Astrocyte (in vitro differentiated cells and primary cell): Measurements from ENCODE around the gene CDC37. TPM values are rescaled to one million over a fixed set of nuclear protein-coding genes. Genes with fewer than 3 reads are reported as not detected.

Experiments used
- DNase-seq: peaks from one replicate; pipeline ENCODE4 v3.0.0-alpha.2; 2010; ENCODE audit warnings: low read depth
- FAIRE-seq: peaks from 2 replicates; lab custom pipeline; 2011; peaks lifted over from hg19 to GRCh38; lab: Jason Lieb, UNC
- H2AFZ ChIP-seq: 2 replicates; pipeline ENCODE4 v1.6.0; 2012; ENCODE audit warnings: low read depth, low read length, inconsistent platforms
- H3K27ac ChIP-seq: 2 replicates; pipeline ENCODE4 v1.5.1; 2011; ENCODE audit warnings: low read depth, low read length, inconsistent platforms
- H3K27me3 ChIP-seq: 2 replicates; pipeline ENCODE4 v1.6.0; 2011; ENCODE audit warnings: low read length, inconsistent platforms; ENCODE audit not compliant: insufficient read depth
- H3K36me3 ChIP-seq: 2 replicates; pipeline ENCODE4 v1.5.1; 2011; ENCODE audit warnings: low read length, inconsistent platforms; ENCODE audit not compliant: insufficient read depth
- H3K4me1 ChIP-seq: 2 replicates; pipeline ENCODE4 v1.5.1; 2011; ENCODE audit warnings: low read length, inconsistent platforms; ENCODE audit not compliant: insufficient read depth
- H3K4me2 ChIP-seq: 2 replicates; pipeline ENCODE4 v1.6.0; 2012; ENCODE audit warnings: low read length, inconsistent platforms
- H3K4me3 ChIP-seq: 2 replicates; pipeline ENCODE4 v1.5.1; 2011; ENCODE audit warnings: low read depth, mild to moderate bottlenecking, low read length, inconsistent platforms; ENCODE audit not compliant: insufficient read depth
- H3K79me2 ChIP-seq: 2 replicates; pipeline ENCODE4 v1.6.0; 2012; ENCODE audit warnings: mild to moderate bottlenecking, low read length, inconsistent platforms; ENCODE audit not compliant: insufficient read depth
- H3K9ac ChIP-seq: 2 replicates; pipeline ENCODE4 v1.6.0; 2012; ENCODE audit warnings: mild to moderate bottlenecking, low read length, inconsistent platforms
- H3K9me3 ChIP-seq: 2 replicates; pipeline ENCODE4 v1.5.1; 2012; ENCODE audit warnings: low read depth, mild to moderate bottlenecking, low read length, inconsistent platforms; ENCODE audit not compliant: insufficient read depth
- H4K20me1 ChIP-seq: 2 replicates; pipeline ENCODE4 v1.6.0; 2012; ENCODE audit warnings: low read length, inconsistent platforms; ENCODE audit not compliant: insufficient read depth
- H3K27ac Mint-ChIP-seq: one replicate; pipeline ENCODE4 v1.8.0; 2021; ENCODE audit warnings: mild to moderate bottlenecking, mixed read lengths; ENCODE audit not compliant: unreplicated experiment
- H3K27me3 Mint-ChIP-seq: one replicate; pipeline ENCODE4 v1.8.0; 2021; ENCODE audit warnings: low read depth, mixed read lengths; ENCODE audit not compliant: unreplicated experiment
- H3K36me3 Mint-ChIP-seq: one replicate; pipeline ENCODE4 v1.8.0; 2021; ENCODE audit warnings: low read depth, mixed read lengths; ENCODE audit not compliant: unreplicated experiment
- H3K4me1 Mint-ChIP-seq: one replicate; pipeline ENCODE4 v1.8.0; 2021; ENCODE audit warnings: low read depth, mixed read lengths; ENCODE audit not compliant: unreplicated experiment
- H3K4me3 Mint-ChIP-seq: one replicate; pipeline ENCODE4 v1.8.0; 2021; ENCODE audit warnings: mild to moderate bottlenecking, moderate library complexity, mixed read lengths; ENCODE audit not compliant: unreplicated experiment
- H3K9me3 Mint-ChIP-seq: one replicate; pipeline ENCODE4 v1.8.0; 2021; ENCODE audit warnings: mild to moderate bottlenecking, mixed read lengths; ENCODE audit not compliant: unreplicated experiment
- CTCF ChIP-seq: IDR thresholded peaks from 2 replicates; pipeline ENCODE4 v1.5.1; 2011; ENCODE audit warnings: low read depth, mild to moderate bottlenecking, inconsistent platforms, low read length, moderate library complexity; ENCODE audit not compliant: insufficient read depth
- EZH2 ChIP-seq: IDR thresholded peaks from 2 replicates; pipeline ENCODE4 v1.6.1; 2012; ENCODE audit warnings: mild to moderate bottlenecking, low read length, inconsistent platforms; ENCODE audit not compliant: insufficient read depth
- total RNA-seq: library from RNA; stranded (reverse); gene quantifications from 2 replicates; pipeline ENCODE4 v1.2.1, GENCODE V29; 2021

The CDC37 gene
- total RNA-seq, 1 donor from 2014 or later: 240 TPM

DNA sequence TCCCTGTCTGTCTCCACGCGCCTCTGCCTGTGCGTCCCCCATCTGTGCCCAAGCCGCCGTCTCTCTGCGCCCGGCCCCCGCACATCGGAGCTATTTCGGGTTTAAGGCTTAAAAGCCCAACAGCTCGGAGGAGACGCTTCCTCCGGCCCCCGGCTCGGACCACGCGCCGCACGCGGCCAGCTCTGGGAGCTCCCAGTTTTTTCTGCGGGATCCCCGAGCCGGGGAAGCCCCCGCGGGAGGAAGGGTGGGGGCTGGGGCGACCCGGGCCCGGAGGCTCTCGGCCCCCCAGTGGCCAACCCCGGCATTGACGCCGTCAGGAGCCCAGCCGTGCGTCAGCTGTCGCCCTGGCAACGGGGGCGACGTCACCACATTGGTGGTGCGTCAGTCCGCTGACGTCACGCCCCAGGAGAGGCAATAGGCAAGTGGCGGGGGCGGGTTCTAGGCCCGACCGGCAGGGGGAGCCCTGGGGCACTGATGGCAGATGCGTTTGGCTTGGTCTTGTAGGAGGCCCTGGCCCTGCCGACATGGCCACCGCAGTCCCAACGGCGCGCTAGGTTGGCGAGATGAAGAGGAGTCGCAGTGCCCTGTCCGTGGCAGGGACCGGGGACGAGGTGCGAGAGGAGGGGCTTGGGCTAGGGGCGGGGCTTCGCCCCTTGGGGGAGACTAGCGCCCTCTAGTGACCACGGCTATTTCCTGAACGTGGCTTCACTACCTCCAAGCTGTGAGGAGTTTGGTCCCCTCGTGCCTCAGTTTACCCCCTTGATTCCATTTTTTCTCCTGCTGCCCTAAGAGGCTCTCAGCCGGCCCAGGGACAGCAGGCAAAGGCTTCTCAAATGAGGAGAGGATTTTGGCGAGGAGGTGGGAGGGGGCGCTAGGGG, 13.3 kb upstream of the CDC37 start:
- Histone ChIP-seq H3K9me3 (peaks cover 3% of the 10 kb centered on the region), H3K9ac (peak overlapping the region; percentile 79), H3K4me2 (peak overlapping the region; percentile 96), H3K4me1 (peaks cover 43% of the 10 kb centered on the region), H3K4me3 (peak overlapping the region; percentile 69), H3K27ac (no peak overlapping the region), H3K36me3 (no peaks in the 10 kb centered on the region), H3K79me2 (no peaks in the 10 kb centered on the region), H2AFZ (peak overlapping the region; percentile 94), H3K27me3 (peaks cover 14% of the 10 kb centered on the region), H4K20me1 (peaks cover 24% of the 10 kb centered on the region)
- Mint-ChIP-seq H3K4me3 (peak overlapping the region; percentile 78), H3K9me3 (no peaks in the 10 kb centered on the region), H3K27ac (peak overlapping the region; percentile 84), H3K36me3 (no peaks in the 10 kb centered on the region), H3K27me3 (peaks cover 19% of the 10 kb centered on the region), H3K4me1 (peaks cover 21% of the 10 kb centered on the region)
- DNase-seq (peak; percentile 66), FAIRE-seq (no peak)
- TF ChIP-seq EZH2: no peak
- TF ChIP-seq CTCF: peak; percentile 33

DNA sequence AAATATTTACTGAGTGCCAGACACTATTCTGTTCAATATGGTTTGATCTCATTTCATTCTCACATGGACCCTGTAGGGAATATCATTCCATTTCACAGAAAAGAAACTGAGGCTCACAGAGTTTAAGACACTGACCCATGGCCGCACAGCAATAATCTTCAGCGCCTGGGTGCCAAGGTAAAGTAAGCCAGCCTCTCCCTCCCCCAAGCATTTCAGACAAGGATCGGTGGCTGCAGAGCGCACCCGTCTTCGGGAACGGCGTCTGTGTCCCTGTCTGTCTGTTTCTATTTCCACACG, 12.7 kb upstream of the CDC37 start:
- Histone ChIP-seq H3K4me1 (peaks cover 38% of the 10 kb centered on the region), H4K20me1 (peaks cover 18% of the 10 kb centered on the region), H3K27me3 (peaks cover 8% of the 10 kb centered on the region), H3K9me3 (peaks cover 3% of the 10 kb centered on the region), H3K79me2 (no peaks in the 10 kb centered on the region), H3K36me3 (no peaks in the 10 kb centered on the region), H3K4me2 (peak overlapping the region; percentile 96), H3K27ac (no peak overlapping the region), H3K4me3 (peak overlapping the region; percentile 69), H3K9ac (peak overlapping the region; percentile 79), H2AFZ (peak overlapping the region; percentile 94)
- H3K4me1 Mint-ChIP-seq: peaks cover 21% of the 10 kb centered on the region
- DNase-seq (no peak), FAIRE-seq (no peak)
- peak overlapping the region; percentile 78 for H3K4me3 Mint-ChIP-seq
- peaks cover 14% of the 10 kb centered on the region for H3K27me3 Mint-ChIP-seq
- no peaks in the 10 kb centered on the region for H3K9me3 Mint-ChIP-seq
- TF ChIP-seq EZH2 (no peak), CTCF (no peak)
- H3K36me3 Mint-ChIP-seq: no peaks in the 10 kb centered on the region
- H3K27ac Mint-ChIP-seq: peak overlapping the region; percentile 84
